IPS-15b (cell line): ENCODE results near the gene GRWD1.

Source experiments
- H3K27me3 ChIP-seq: one replicate; pipeline ENCODE4 v1.6.1; 2013; ENCODE audit warnings: low read length; ENCODE audit not compliant: control insufficient read depth, insufficient read depth
- H3K36me3 ChIP-seq: one replicate; pipeline ENCODE4 v1.6.1; 2013; ENCODE audit warnings: low read length; ENCODE audit not compliant: control insufficient read depth, insufficient read depth
- H3K4me1 ChIP-seq: one replicate; pipeline ENCODE4 v1.6.1; 2013; ENCODE audit warnings: mild to moderate bottlenecking, low read length; ENCODE audit not compliant: control insufficient read depth, insufficient read depth
- H3K4me3 ChIP-seq: one replicate; pipeline ENCODE4 v1.5.1; 2013; ENCODE audit warnings: low read depth, low read length
- H3K9ac ChIP-seq: one replicate; pipeline ENCODE4 v1.6.1; 2013; ENCODE audit warnings: low read depth, mild to moderate bottlenecking, low read length
- H3K9me3 ChIP-seq: one replicate; pipeline ENCODE4 v1.6.1; 2013; ENCODE audit warnings: mild to moderate bottlenecking, low read length; ENCODE audit not compliant: control insufficient read depth, insufficient read depth

GRWD1 gene

GRCh38 chr19:48445606-48446481 lies at the start of gene GRWD1:
TSS of gene GRWD1 (plus strand) at chr19:48445983. CDS start at chr19:48446006, 23 bp downstream.
- Histone ChIP-seq H3K4me3 (peak within 1 kb of the TSS; percentile 100), H3K36me3 (peaks cover 17% of the 10 kb centered on the region), H3K9me3 (no peaks in the 10 kb centered on the region)

GRCh38 chr19:48396016-48396823 lies 49.6 kb upstream of the GRWD1 start:
- Histone ChIP-seq H3K9me3 (no peaks in the 10 kb centered on the region), H3K9ac (no peak overlapping the region), H3K4me3 (peak overlapping the region; percentile 50), H3K36me3 (no peaks in the 10 kb centered on the region), H3K4me1 (peaks cover 8% of the 10 kb centered on the region), H3K27me3 (peaks cover 45% of the 10 kb centered on the region)

More at GRCh38 chr19:48445606-48446481, at the start of gene GRWD1:
- Histone ChIP-seq H3K4me1 (peaks cover 4% of the 10 kb centered on the region), H3K9ac (peak within 1 kb of the TSS; percentile 94), H3K27me3 (no peaks in the 10 kb centered on the region)

- Histone ChIP-seq H3K27me3 (peaks cover 45% of the 10 kb centered on the region), H3K4me3 (no peak overlapping the region), H3K36me3 (no peaks in the 10 kb centered on the region), H3K9ac (no peak overlapping the region), H3K4me1 (peaks cover 8% of the 10 kb centered on the region), H3K9me3 (no peaks in the 10 kb centered on the region)
These were observed 49.0 kb upstream of the GRWD1 start for GRCh38 chr19:48396824-48397176.

- Histone ChIP-seq H3K9ac (no peak overlapping the region), H3K27me3 (peaks cover 45% of the 10 kb centered on the region), H3K4me3 (peak overlapping the region; percentile 77)
These were observed 48.3 kb upstream of the GRWD1 start for GRCh38 chr19:48397263-48398101.

GRCh38 chr19:48398102-48398374 lies 47.7 kb upstream of the GRWD1 start:
- Histone ChIP-seq H3K27me3 (peaks cover 42% of the 10 kb centered on the region), H3K4me1 (peaks cover 8% of the 10 kb centered on the region), H3K9me3 (no peaks in the 10 kb centered on the region), H3K9ac (no peak overlapping the region), H3K4me3 (peak overlapping the region; percentile 77), H3K36me3 (no peaks in the 10 kb centered on the region)

More at GRCh38 chr19:48397263-48398101, 48.3 kb upstream of the GRWD1 start:
- Histone ChIP-seq H3K9me3 (no peaks in the 10 kb centered on the region), H3K36me3 (no peaks in the 10 kb centered on the region), H3K4me1 (peaks cover 8% of the 10 kb centered on the region)

GRCh38 chr19:48398375-48399235 lies 47.2 kb upstream of the GRWD1 start:
- Histone ChIP-seq H3K27me3 (peaks cover 42% of the 10 kb centered on the region), H3K4me1 (peaks cover 12% of the 10 kb centered on the region), H3K9ac (peak overlapping the region; percentile 70), H3K9me3 (no peaks in the 10 kb centered on the region), H3K36me3 (no peaks in the 10 kb centered on the region), H3K4me3 (peak overlapping the region; percentile 95)

- peaks cover 30% of the 10 kb centered on the region for H3K27me3 ChIP-seq
- H3K36me3 ChIP-seq, result no peaks in the 10 kb centered on the region
- peak overlapping the region; percentile 58 for H3K4me3 ChIP-seq
- H3K9ac ChIP-seq, result no peak overlapping the region
- H3K4me1 ChIP-seq, result peaks cover 12% of the 10 kb centered on the region
- H3K9me3 ChIP-seq, result no peaks in the 10 kb centered on the region
These were observed 45.6 kb upstream of the GRWD1 start for GRCh38 chr19:48400018-48400742.

- H3K36me3 ChIP-seq, result no peaks in the 10 kb centered on the region
- H3K9me3 ChIP-seq, result no peaks in the 10 kb centered on the region
- H3K4me3 ChIP-seq, result no peak overlapping the region
- H3K4me1 ChIP-seq, result peaks cover 12% of the 10 kb centered on the region
- peaks cover 18% of the 10 kb centered on the region for H3K27me3 ChIP-seq
- H3K9ac ChIP-seq, result no peak overlapping the region
These were observed 44.5 kb upstream of the GRWD1 start for GRCh38 chr19:48401287-48401686.

- Histone ChIP-seq H3K36me3 (no peaks in the 10 kb centered on the region), H3K27me3 (no peaks in the 10 kb centered on the region), H3K9ac (no peak overlapping the region), H3K9me3 (no peaks in the 10 kb centered on the region), H3K4me1 (peaks cover 8% of the 10 kb centered on the region), H3K4me3 (no peak overlapping the region)
These were observed 42.2 kb upstream of the GRWD1 start for GRCh38 chr19:48403606-48404005.

- Histone ChIP-seq H3K27me3 (no peaks in the 10 kb centered on the region), H3K4me3 (no peak overlapping the region), H3K36me3 (no peaks in the 10 kb centered on the region), H3K9me3 (no peaks in the 10 kb centered on the region), H3K4me1 (peaks cover 8% of the 10 kb centered on the region), H3K9ac (no peak overlapping the region)
These were observed 40.6 kb upstream of the GRWD1 start for GRCh38 chr19:48405010-48405659.
